ENCODE measurements around the gene ALDH3A2. TPM values are rescaled to one million over a fixed set of nuclear protein-coding genes. Genes with fewer than 3 reads are reported as not detected.

ALDH3A2 gene
- total RNA-seq, 1 donor from 2014 or later: 115 TPM

- intact Hi-C loops (cut with DNase I): no loop called here
- peaks cover 32% of the 10 kb centered on the region for H3K4me1 ChIP-seq
- DNase-seq (no peak), ATAC-seq (peak; percentile 62 to 75)
- peak; percentile 9 for TF ChIP-seq CTCF (IDR thresholded peaks at IDR 0.05)
- no peaks in the 10 kb centered on the region for H3K27me3 ChIP-seq (ENCODE audit: low read depth)
- H3K9me3 ChIP-seq: no peaks in the 10 kb centered on the region
- H3K4me3 ChIP-seq: no peak overlapping the region
- H3K27ac ChIP-seq: peak overlapping the region; percentile 26
- H3K36me3 ChIP-seq: peaks cover 70% of the 10 kb centered on the region
Measured at GRCh38 chr17:19672009-19672750, 23.6 kb downstream of the ALDH3A2 start.

- Histone ChIP-seq H3K27ac (peak overlapping the region; percentile 33), H3K36me3 (peaks cover 75% of the 10 kb centered on the region), H3K27me3 (ENCODE audit: low read depth) (no peaks in the 10 kb centered on the region), H3K4me3 (no peak overlapping the region), H3K4me1 (peaks cover 32% of the 10 kb centered on the region), H3K9me3 (no peaks in the 10 kb centered on the region)
- intact Hi-C loops (cut with DNase I): no loop called here
- peak; percentile 84 to 94 for ATAC-seq
- DNase-seq: no peak
- TF ChIP-seq CTCF (IDR thresholded peaks at IDR 0.05): no peak
Measured at GRCh38 chr17:19673623-19674022, 25.1 kb downstream of the ALDH3A2 start.

- no peak overlapping the region for H3K27ac ChIP-seq
- peaks cover 62% of the 10 kb centered on the region for H3K36me3 ChIP-seq
- no peak overlapping the region for H3K4me3 ChIP-seq
- no peak for TF ChIP-seq CTCF (IDR thresholded peaks at IDR 0.05)
- no peaks in the 10 kb centered on the region for H3K27me3 ChIP-seq (ENCODE audit: low read depth)
- H3K4me1 ChIP-seq: peaks cover 21% of the 10 kb centered on the region
- H3K9me3 ChIP-seq: no peaks in the 10 kb centered on the region
- peak; percentile 56 for DNase-seq
- intact Hi-C loops (cut with DNase I): no loop called here
- ATAC-seq: peak; percentile 60 to 76
Measured at GRCh38 chr17:19676896-19677295, 28.3 kb downstream of the ALDH3A2 start.

- DNase-seq: no peak
- ATAC-seq: no peak
- no peak for TF ChIP-seq CTCF (IDR thresholded peaks at IDR 0.05)
- no peak overlapping the region for H3K4me3 ChIP-seq
- intact Hi-C loops (cut with DNase I): no loop called here
- no peaks in the 10 kb centered on the region for H3K27me3 ChIP-seq (ENCODE audit: low read depth)
- H3K27ac ChIP-seq: no peak overlapping the region
- peaks cover 12% of the 10 kb centered on the region for H3K4me1 ChIP-seq
- H3K36me3 ChIP-seq: peaks cover 58% of the 10 kb centered on the region
- no peaks in the 10 kb centered on the region for H3K9me3 ChIP-seq
Measured at GRCh38 chr17:19677736-19678379, 29.3 kb downstream of the ALDH3A2 start.

- DNase-seq: no peak
Measured at GRCh38 chr17:19678581-19679453, 30.3 kb downstream of the ALDH3A2 start.

More at GRCh38 chr17:19678581-19679453, 30.3 kb downstream of the ALDH3A2 start:
- Histone ChIP-seq H3K4me3 (no peak overlapping the region), H3K27ac (no peak overlapping the region), H3K27me3 (ENCODE audit: low read depth) (no peaks in the 10 kb centered on the region), H3K4me1 (peaks cover 6% of the 10 kb centered on the region), H3K36me3 (peaks cover 53% of the 10 kb centered on the region), H3K9me3 (no peaks in the 10 kb centered on the region)
- ATAC-seq: no peak
- no peak for TF ChIP-seq CTCF (IDR thresholded peaks at IDR 0.05)
- intact Hi-C loops (cut with DNase I): no loop called here
